Embryonic facial prominence (tissue), 1 donor: ENCODE measurements around the gene GINS3.
"Not testable (repeated sequence)": the region's sequence is repeated elsewhere in the genome, so short reads cannot be mapped to it uniquely, and the experiment has no call there.

Source experiments
- DNase-seq: peaks from one replicate; pipeline ENCODE4 v3.0.0-alpha.2; 2016; ENCODE audit errors: extremely low spot score

Gene GINS3

DNA sequence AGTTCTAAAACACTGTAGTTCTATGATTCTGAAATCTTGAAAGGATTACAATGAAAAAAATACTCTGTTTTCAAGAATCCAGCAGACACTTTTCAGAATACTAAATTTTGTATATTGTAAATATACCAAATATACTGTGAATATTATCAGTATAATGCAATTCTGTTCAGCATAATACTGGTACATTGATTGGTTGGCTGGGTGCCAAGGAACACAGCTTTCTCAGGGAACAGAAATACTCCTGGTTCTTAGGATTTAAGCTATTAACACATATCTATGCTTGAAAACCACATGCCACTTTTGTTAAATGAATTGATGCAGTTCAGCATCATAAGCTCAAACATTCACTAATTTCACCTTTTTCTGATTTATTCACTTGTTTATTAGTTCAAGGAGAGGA lies 2.5 kb upstream of the GINS3 start:
- no peak for DNase-seq

DNA sequence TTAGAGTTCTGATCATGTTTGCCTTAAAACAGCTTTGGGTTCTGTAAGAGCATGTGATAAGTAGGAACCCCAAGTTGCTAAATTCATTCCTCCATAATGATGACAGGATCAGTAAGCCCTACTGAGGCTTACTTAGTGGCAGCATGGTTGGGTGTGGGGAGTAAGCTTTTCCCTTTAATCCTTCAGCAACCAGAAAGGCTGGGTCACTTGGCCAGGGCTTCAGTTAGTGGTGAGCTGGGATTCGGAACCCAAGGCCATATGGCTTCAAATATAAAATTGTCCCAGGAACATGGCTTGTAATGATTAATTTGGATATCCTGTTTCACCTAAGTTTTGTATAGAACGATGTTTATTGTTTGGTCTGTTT lies 850 bp downstream of the GINS3 start:
- no peak for DNase-seq

DNA sequence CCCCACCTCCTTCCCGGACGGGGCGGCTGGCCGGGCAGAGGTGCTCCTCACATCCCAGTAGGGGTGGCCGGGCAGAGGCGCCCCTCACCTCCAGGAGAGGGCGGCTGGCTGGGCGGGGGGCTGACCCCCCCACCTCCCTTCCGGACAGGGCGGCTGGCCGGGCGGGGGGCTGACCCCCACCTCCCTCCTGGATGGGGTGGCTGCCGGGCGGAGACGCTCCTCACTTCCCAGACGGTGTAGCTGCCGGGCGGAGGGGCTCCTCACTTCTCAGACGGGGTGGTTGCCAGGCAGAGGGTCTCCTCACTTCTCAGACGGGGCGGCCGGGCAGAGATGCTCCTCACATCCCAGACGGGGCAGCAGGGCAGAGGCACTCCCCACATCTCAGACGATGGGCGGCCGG lies 4.6 kb downstream of the GINS3 start:
- DNase-seq = not testable (repeated sequence)

DNA sequence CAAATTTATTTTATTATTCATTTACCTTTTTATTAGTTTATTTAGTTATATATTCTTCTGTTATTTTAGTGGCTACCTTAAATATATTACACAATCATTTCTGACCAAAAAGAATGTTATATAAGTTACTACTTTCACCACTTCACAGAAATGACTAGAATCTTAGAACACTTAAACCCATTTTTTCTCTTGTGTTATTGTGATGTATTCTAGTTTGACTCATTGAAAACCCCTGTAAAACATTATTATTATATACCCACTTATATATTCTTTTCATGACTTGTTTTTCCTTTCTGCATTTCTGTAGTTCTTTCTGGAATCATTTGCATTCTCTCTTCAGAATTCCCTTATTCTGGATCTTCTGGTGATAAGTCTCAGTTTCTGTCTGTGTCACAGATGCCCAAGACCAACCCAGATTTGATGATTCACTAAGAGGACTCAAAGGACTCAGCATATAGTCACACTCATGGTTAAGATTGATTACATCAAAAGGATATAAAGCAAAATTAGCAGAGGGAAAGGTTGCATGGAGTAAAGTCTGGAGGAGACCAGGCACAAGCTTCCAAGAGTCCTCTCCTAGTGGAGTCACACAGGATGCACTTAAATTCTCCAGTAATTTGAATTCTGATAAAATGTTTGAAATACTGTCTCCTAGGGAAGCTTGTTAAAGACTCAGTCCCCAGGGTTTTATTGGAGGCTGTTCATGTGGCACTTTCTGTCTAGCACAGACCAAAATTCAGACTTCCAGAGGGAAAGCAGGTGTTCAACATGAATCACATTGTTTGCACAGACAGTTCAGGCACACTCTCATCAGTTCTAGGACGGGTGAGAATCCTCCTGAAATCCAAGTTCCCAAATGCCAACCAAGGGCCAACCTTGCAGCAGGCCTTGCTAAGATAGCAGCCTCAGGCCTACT lies 7.7 kb downstream of the GINS3 start:
- no peak for DNase-seq

DNA sequence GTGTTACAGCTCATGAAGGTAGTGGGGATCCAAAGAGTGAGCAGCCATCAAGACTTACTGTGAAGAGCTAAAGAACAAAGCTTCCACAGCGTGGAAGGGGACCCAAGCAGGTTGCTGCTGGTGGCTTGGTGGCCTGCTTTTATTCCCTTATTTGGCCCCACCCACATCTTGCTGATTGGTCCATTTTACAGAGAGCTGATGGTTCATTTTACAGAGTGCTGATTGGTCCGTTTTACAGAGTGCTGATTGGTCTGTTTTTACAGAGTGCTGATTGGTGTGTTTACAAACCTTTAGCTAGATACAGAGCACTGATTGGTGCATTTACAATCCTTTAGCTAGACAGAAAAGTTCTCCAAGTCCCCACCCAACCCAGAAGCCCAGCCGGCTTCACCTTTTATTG lies 9.0 kb downstream of the GINS3 start:
- DNase-seq = not testable (repeated sequence)

DNA sequence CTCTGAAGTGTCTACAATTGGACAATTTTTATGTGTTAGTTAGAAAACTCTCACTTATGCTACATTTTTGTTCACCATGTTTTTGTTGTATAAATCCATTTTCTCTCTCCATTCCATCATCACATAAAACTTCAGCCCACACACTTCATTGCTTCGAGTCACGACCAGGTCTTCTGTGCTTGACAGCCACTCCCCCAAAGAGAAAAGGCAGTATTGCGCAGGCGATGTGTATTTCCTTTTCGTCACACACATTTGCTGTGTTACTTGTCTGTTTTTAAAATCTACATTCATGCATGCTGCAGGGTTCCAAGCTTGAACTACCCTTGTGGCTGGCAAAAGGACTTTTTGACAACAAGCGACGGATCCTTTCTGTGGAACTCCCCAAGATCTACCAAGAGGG lies 10.5 kb downstream of the GINS3 start:
- DNase-seq = no peak

DNA sequence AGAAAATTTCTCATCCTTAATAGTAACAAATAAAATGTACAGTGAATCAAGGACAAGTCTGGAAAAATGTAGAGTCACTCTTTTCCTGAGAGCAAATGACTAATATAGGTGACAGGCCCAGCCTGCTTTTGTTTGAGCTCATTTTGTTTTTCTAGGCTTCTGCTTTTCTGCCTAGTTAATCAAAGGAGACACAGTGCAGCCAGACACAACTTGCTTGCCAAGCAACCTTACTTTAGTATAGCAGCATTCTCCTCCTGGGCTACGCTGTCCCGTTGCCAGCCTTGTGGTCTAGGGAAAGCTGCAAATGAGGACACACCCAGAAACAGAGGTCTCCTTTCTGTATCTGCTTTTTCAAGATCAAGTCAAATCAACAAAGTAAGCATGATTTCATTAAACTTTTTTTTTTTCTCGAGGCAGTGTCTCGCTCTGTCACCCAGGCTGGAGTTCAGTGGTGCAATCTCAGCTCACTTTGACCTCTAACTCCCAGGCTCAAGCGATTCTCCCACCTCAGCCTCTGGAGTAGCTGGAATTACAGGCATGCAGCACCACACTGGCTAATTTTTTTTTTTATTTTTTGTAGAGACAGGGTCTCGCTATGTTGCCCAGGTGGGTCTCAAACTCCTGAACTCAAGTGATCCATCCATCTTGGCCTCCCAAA lies 17.2 kb downstream of the GINS3 start:
- no peak for DNase-seq

DNA sequence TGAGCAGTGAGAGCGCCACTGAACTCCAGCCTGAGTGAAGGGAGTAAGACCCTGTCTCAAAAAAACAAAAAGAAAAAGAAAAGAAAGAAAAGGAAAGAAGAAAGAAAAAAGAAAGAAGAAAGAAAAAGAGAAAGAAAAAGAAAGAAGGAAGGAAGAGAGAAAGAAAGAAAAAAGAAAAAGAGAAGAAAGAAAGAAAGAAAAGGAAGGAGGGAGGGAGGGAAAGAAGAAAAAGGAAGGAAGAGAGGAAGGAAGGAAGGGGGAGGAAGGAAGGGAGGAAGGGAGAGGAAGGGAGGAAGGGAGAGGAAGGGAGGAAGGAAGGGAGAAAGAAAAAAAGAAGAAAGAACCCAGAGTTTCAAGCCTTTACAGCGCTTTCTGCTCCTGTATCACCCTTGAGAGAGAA lies 19.1 kb downstream of the GINS3 start:
- DNase-seq = no peak

DNA sequence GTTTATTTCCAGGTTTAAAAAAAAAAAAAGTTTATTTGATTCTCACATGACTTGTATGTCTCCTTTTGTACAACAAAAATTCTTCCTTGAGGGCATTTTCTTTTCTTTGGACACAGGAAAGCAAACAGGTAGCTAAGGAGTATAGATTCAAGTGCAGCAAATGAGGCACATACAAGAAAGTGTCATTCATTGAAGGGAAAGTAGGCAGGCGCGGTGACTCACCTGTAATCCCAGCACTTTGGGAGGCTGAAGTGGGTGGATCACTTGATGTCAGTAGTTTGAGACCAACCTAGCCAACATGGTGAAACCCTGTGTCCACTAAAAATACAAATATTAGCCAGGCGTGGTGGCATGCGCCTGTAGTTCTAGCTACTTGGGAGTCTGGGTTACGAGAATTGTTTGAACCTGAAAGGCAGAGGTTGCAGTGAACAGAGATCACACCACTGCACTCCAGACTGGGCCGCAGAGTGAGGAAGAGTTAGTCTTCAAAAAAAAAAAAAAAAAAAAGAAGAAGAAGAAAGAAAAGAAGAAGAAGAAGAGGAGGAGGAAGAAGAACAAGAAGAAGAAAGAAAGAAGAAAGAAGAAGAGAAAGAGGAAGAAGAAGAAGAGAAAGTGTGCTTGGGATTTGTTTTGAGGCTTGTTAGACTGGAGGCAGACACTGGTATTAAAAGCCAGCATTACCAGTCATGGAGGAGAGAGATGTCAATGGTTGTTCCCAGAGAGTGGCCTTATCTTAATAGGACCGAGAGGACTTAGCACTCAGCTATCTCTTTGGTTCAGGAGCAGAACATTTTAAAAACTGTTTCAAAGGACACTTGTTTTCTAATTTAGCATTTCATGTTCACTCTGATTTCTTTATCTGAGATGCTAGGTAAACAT lies 19.7 kb downstream of the GINS3 start:
- no peak for DNase-seq

DNA sequence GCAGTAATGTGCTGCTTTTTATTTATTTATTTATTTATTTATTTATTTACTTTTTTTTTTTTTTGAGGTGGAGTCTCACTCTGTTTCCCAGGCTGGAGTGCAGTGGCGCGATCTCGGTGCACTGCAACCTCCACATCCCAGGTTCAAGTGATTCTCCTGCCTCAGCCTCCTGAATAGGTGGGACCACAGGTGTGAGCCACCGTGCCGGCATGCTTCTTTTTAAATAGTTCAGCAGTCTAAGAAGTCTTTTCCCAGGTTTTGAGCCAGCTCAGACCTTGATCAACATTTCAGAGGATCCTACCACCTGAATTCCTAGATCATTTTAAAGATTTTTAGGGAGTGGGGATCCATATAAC lies 20.3 kb downstream of the GINS3 start:
- DNase-seq = not testable (repeated sequence)

DNA sequence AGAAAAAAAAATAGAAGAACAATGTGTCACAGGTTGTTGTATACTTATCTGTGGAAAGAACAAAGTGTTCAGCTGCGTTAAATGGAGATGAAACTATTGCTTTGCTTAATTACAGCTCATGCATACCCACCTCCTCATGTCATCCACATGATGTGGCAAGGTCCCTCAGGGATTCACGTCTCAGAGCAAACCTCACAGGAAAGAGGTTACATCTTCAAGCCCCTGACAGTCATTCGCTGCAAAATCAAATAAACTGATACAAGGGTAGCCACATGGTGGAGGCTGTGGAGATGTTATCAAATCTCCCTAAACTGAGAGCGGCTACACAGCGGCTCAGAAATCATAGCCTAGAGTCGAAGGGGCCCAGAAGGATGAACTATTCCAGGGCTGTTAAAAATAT lies 21.1 kb downstream of the GINS3 start:
- no peak for DNase-seq

DNA sequence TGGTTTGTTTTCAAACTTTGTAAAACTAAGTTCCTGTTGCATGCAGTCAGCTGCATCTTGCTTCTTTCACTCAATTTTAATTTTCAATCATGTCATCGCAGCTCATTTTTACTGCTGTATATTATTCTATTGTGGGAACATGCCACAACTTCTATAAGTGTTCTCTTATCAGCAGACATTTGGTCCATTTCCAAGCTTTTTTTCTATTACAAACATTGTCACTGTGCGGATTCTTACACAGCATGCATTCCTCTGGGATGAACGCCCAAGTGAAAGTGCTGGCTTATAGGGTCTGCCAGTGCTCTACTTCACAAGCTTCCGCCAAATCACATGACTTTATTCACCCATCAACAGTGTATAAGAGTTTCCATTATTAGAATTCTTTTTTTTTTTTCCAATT lies 22.7 kb downstream of the GINS3 start:
- DNase-seq = no peak

DNA sequence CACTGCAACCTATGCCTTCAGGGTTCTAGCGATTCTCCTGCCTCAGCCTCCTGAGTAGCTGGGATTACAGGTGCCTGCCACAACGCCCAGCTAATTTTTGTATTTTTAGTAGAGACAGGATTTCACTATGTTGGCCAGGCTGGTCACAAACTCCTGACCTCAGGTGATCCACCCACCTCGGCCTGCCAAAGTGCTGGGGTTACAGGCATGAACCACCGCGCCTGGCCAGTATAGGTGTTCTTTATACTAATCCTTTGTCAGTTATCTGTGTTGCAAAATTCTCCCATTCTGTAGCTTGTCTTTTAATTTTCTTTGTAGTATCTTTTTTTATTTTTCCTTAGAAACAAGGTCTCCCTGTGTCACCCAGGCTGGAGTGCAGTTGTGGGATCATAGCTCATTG lies 23.7 kb downstream of the GINS3 start:
- DNase-seq = not testable (repeated sequence)

DNA sequence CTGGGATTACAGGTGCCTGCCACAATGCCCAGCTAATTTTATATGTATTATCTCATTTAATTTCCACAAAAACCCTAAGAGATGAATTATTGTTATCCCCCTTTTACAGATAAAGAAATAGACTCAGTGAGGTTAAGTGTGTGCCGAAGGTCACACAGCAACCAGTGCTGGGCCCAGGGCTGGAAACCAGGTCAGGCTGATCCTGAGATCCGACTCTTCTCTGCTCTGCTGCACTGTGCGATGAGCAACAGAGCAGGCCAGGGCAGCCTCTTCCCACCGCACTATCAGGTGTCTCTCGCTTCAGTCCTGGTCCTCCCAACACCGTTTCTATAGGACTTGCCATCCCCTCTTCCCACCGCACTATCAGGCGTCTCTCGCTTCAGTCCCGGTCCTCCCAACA lies 24.8 kb downstream of the GINS3 start:
- DNase-seq = no peak

DNA sequence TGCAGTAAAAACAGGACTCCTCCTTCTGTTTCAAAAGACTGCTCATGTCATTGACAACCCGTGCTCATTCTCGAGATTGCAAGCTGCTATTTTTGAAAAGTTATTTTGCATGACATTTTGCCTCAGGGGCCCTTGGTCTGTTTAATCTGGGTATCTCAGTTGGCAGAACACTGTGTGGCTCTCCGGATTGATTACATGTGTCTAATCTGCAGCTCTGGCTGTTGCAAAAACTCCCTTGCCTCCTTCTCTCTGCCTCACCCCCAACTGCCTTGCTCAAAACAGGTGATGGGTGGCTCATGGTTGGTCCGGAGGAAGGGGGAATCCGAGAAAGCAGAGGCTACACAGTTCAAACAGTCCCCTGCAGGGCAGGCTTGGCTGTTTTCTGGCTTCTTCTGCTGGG lies 25.3 kb downstream of the GINS3 start:
- no peak for DNase-seq

DNA sequence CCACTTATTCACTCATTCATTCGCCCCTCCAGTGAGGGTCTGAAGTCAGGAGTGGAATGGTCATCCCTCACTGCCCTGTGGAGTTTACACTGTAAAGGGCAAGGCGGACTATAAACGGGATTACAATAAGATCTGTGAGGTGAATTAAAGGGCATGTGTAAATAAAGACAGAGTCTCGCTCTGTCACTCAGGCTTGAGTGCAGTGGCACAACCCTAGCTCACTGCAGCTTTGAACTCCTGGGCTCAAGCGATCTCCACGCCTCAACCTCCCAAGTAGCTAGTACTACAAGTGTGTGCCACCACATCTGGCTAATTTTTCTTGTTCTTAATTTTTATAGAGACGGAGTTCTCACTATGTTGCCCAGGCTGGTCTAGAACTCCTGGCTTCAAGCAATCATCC lies 25.8 kb downstream of the GINS3 start:
- DNase-seq = no peak

DNA sequence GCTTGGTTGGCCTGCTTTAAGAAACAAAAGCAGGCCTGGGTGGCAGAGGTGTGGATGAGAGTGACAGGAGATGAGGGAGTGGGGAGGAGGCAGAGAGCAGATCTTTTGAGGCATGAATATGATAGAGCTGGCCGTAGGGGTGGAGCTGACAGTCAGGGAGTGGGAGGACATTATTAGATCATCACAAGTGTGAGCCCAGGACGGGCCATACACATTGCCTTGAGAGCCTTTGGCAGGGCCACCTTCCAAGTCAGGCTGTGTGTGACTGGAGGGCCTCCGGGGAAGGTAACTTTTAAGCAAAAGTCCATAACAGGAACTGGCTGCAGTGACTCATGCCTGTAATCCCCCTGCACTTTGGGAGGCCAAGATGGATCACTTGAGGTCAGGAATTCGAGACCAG lies 26.3 kb downstream of the GINS3 start:
- no peak for DNase-seq

DNA sequence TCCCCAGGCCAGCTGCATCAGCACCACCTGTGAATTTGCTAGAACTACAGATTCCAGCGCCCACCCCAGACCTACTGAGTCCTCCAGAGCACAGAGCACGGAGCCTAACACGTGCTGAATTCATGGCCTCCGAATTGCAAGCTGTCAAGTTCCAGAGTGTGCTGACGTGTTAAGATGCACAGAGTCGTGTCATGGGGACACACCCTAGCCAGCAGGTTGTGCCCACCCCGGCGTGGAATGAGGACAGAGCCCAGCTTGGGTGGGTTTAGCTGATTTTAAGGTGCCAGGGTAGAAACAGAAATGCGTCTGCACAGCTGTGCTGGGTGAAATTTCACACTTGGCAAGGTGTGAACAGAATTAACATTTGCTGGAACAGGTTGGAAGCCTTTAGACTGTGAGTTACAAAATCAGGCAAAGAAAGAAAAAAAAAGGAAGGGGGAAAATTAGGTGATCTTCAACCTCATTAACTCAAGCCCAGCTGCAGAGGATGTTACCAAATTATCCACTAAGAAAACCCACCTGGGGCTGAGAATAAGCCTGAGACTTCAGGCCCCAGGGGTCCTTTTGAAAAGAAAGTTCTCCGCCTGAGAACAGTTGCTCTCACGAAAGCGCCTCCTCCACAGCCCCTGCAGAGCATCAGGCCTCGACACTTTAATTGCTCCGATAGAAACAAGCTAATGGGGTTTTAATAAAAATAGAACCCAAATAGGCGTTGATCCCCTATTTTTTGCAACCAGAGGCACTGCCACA lies 27.1 kb downstream of the GINS3 start:
- no peak for DNase-seq

DNA sequence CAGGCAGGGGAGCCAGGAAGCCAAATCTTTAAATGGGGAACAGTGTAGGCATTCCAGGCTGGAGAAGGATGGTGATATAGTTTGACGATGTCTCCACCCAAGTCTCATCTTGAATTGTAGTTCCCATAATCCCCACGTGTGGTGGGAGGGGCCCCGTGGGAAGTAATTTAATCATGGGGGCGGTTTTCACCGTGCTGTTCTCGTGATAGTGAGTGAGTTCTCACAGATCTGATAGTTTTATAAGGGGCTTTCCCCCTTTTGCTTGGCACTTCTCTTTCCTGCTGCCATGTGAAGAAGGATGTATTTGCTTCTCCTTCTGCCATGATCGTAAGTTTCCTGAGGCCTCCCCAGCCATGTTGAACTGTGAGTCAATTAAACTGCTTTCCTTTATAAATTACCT lies 28.8 kb downstream of the GINS3 start:
- no peak for DNase-seq

DNA sequence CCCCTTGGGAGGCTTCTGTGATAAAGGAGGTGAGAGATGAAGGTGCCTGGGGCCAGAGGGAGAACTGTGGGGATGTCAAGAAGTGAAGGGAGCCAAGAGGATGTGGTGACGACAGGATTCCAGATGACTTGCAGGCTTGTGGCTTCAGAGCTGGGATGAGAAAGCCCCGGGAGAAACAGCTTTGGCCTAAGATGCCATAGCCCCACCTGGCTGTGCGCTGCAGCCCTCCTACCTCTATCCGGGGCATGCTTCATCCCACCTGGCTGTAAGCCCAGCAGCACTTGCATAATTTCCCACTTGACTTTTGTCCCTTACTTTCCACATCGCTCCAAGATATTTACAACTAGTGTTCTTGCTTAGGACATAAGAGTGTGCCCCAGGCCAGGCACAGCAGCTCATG lies 29.3 kb downstream of the GINS3 start:
- DNase-seq = no peak

DNA sequence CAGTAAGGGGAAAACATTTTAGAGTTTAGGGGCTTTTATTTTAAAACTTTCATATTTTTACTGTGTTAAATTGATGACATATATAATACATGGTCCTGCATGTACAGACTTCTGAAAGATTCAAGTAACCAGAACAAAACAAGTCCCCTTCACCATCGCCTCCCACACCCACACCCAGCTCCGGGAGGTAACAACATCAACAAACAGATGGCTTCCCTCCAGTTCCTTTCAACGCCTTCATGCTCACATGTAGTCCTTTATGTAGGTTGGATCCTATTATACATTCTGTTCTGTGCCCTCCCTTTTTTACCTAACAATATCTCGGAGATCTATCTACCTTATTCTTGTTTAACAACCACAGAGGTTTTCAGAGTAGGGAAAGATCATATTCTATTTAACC lies 30.5 kb downstream of the GINS3 start:
- no peak for DNase-seq

DNA sequence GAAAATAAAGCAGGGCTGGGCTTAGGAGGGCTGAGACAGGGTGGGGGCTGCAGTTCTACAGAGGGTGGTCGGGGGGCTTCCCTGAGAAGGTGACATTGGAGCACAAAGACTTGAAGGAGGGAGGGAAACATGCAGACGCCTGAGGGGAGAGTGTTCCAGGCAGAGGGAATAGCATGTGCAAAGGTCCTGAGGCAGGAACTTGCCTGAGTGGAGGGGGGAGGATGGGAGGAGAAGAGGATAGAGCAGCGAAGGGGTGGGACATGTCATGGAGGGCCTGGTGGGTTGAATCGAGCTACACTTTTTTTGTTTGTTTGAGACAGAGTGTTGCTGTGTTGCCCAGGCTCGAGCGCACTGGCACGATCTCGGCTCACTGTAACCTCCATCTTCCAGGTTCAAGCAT lies 33.0 kb downstream of the GINS3 start:
- DNase-seq = no peak
